ENCODE measurements around the gene NACC2.

The NACC2 gene

DNA sequence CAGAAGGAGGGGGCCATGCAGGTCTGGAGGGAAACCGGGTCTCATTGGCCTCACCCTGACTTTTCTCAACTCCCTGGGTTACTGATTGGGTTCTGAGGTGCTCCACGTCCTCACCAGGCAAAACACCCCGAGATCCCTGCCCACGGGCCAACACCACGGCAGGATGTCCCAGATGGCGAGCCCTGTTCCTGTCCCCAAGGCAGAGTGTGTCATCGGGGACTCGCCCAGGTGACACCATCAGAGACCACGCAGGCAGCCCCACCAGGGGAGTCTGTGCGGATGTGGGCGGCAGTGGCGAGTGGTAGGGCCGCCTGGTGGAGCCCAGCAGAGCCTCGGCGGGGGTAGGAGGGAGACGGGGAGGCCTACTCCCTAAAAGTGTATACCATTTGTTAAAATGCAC, 74.9 kb downstream of the NACC2 start:
- no peak for DNase-seq

DNA sequence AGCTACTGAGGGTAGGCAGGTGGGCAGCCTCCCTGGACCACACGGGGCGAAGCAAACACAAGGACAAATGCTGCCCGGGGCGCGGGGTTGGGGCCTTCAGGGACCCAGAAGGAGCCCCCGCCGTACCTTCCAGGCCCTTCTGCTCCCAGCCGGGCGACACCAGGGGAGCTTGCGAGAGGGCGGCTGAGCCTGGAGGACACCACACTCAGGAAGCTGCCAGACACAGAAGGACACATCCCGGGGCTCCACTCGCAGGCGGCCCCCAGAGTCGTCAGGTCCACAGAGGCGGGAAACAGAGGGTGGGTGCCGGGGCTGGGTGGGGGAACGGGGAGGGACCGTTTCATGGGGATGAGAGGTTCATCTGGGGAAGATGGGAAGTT, 75.4 kb downstream of the NACC2 start:
- no peak for DNase-seq

- DNase-seq, result no peak
These were observed 75.9 kb downstream of the NACC2 start for GRCh38 chr9:136019041-136019680.

- no peak for DNase-seq
These were observed 76.6 kb downstream of the NACC2 start for GRCh38 chr9:136018257-136019031.

- no peak for DNase-seq
These were observed 77.5 kb downstream of the NACC2 start for GRCh38 chr9:136017289-136018190.

DNA sequence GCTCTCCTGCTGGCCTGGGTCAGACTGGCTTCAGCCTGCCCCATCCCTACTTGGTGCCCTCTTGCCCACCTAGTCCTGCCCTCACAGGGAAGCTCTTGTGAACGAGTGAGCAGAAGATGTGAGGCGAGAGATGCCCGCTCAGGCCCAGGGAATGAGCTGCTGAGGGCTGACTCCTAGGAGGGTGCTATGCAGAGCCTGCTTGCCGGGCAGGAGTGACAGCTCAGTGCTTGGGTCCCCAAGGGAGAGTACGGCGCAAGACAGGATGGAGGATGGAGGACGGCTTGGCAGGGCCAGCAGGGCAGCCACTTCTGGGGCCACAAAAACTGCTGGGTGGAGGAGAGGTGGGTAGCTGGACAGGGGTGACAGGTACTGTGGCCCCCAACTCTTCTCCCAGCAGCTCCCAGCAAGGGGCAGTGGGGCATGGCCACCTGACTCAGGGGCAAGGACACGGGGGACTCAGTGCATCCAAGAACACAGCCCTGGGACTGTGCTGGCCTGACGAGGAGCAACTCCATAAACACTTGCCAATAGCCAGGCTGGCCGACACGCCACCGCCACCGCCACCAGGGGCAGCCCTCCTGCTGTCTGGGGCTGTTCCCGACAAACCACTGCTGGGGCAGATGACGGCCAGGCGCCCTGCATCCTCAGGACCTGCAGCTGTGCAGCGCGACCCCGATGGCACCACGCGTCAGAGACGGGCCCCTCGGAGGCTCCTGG, 78.4 kb downstream of the NACC2 start:
- DNase-seq, result no peak

DNA sequence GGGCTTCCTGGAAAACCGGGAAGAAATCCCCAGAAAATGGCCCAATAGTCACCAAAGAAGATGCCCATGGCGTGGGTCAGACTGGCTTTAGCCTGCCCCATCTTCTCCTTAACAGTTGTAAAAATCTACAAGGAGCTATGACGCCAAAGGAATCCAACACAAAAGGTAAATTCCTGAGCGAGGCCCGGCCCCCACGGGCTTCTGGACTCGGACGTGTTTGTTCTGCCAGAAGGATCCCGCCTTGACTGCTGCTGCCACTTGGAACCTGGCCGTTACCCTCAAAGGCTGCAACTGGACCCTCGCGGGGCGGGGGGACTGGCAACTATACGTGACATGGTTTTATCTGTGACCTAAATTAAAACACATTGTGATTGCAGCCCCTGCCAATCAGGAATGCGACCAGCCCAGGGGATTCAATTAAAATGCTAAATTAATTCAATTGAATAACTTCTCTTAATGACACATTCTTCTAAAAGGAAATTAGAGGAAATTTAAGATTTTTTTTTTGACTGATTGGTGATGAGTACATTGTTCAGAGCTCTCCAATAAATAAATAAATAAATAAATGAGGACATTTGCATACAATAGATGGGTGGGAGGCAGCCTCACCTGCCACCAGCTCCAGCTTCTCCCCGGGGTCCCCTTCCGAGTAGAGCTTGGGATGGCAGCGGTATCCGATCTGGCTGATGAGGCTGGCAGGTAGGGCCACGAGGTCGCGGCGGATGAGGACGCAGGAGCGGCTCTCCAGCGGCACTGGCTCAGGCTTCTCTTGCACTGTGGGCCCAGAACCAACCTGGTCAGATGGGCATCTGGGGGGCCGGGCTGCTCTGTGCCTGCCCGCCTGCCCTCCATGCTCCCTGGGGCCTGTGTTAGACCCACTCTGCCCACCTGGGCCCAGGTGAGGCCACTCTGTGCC, 79.2 kb downstream of the NACC2 start:
- no peak for DNase-seq

DNA sequence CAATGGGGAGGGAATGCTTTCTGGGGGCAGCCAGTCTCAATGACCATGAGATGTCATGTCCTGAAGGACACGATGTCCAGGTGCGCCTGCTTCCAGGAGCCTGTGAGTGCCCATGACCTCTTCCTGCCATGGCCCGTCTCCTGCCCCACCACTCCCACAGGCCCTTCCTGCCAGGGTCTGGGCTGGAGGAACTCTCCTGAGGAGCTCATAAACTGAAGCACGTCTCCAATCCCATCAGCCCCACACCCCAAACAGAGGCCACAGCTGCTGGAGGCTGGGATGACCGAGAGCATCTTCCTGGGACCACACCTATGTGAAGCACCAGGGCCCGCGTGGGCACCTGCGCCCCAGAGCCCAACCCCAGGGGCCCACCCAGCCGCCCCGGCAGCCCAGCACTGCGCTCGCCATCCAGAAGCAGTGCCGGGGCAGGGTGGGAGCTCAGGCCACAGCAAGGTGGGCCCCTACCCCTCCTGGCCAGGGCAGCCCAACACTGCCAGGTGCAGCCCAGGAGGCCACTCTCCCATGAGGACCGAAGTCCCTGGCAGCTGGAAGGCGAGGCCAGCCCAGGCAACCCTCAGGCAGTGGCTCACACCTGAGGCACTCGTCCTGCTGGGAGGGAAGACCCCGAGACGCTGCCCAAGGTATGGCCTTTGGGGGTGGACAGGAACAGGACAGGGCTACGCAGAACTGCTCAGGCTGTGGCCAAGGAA, 80.0 kb downstream of the NACC2 start:
- no peak for DNase-seq

DNA sequence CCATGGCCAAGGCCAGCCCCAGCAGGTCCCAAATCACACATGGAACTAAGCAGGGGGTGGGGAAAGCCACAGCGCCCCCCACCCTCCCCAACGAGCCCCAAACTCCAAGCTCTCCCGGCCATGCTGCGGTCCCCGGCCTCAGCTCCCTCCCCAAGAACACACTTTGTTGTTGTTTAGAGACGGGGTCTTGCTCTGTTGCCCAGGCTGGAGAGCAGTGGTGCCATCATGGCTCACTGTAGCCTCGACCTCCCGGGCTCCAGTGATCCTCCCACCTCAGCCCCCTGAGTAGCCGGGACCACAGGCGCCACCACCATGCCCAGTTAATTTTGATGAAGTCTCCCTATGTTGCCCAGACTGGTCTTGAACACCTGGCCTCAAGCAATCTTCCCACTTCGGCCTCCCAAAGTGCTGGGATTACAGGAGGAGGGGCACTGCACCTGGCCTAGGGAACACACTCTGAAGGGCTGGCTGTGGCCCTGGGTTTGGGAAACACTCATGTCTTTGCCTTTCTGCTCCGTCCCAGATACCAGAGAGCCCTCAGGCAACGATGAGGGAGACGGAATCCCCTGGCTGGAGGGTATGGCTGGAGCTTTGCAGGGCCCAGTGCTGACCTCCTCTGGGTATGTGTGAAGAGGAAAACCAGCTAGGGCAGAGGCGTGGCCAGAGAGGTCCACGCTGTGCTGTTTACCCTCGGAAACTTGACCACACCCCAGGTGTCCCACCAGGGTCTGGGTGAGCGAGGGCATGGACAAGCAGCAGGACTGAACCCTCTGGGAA, 80.8 kb downstream of the NACC2 start:
- DNase-seq, result no peak

DNA sequence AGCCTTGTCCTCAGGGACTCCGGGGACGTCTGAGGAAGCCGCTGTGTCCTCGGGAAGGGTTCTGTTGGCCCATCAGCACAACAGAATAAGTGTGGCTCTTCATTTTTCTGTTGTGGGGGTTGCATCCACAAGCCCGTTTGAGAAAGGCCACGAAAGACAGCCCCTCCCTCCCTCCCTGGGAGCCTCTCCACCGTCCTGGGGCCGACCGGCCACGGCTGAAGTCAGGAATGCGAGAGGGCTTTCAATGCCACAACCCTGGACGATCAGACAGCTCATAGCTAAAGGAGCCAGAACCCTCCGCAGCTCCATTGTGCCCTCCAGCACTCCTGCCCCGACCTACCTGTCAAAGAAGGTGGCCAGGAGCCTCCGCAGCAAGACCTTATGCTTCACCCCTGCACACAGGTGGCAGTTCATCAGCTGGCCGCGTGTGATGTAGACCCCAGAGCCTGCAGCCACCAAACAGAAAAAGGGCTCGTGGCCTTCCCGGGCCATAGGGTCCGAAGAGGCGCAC, 81.5 kb downstream of the NACC2 start:
- DNase-seq, result no peak

DNA sequence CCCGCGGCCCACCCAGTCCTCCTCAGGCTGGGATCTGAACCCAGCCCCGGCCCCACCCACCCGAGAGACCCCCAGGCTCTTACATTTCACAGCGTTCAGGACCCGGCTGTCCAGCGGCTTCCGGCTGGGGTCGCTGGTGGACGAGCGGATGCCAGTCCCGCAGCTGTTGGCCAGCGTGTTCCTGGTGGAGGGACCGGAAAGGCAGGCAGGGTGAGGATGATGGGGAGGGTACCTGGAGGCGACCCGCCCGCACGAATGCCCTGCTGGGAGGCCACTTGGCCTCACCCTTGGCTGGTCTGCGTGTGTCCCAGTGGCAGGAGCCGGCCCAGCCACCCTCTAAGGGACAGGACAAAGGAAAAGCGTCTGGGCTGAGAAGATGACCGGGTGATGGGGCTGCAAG, 82.0 kb downstream of the NACC2 start:
- DNase-seq, result no peak

GRCh38 chr9:136012651-136013050, 82.4 kb downstream of the NACC2 start:
- no peak for DNase-seq

DNA sequence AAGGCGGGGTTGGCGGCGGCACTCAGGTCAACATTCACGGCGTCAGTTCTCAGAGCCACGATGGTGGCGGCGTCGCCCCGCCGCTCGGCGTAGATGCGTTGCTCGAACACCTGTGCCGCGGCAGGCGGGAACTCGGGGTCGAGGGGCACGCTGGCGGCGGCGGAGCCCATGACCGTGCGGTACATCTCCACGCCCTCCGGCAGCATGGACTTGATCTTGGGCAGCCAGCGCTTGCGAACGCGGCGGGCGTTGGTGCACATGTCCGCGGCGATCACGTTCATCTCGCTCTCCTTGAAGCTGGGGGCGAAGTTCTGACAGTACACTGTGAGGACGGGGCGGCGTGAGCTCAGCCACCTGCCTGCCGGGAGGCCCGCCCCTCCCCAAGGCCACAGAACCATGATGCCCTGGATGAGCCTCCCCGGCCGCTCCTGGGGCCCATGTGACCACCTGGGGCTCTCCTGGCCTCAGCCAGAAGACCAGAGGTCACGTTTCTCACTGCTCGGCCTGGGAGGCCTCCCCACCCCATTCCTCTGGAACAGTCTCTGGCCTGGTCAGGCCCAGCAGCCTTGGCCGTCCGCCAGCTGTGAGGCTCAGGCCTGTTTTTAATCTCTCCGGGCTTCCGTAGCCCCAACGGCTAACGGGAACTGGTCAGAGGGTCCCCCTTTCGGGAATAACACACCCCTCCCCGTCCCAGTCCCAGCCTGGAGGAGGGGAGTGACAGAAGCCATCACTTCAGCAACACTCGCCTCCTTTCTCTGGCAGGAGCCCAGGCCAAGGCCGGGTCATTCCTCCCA, 83.2 kb downstream of the NACC2 start:
- no peak for DNase-seq

DNA sequence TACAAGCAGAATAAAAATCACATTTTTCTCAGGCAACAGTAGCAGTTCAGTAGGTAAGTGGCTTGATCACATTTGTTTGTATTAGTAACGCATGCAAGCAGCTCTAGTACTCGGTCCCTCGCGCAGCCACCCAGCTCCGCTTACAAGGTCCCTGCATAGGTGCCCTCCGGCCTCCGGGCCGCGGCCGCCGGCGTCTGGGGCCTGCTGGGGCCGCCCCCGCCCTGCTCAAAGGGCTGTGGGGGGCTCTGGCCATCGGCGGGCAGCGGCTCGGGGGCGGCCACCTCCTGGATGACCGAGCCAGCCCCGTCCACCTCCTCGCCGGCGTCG, 83.8 kb downstream of the NACC2 start:
- no peak for DNase-seq

DNA sequence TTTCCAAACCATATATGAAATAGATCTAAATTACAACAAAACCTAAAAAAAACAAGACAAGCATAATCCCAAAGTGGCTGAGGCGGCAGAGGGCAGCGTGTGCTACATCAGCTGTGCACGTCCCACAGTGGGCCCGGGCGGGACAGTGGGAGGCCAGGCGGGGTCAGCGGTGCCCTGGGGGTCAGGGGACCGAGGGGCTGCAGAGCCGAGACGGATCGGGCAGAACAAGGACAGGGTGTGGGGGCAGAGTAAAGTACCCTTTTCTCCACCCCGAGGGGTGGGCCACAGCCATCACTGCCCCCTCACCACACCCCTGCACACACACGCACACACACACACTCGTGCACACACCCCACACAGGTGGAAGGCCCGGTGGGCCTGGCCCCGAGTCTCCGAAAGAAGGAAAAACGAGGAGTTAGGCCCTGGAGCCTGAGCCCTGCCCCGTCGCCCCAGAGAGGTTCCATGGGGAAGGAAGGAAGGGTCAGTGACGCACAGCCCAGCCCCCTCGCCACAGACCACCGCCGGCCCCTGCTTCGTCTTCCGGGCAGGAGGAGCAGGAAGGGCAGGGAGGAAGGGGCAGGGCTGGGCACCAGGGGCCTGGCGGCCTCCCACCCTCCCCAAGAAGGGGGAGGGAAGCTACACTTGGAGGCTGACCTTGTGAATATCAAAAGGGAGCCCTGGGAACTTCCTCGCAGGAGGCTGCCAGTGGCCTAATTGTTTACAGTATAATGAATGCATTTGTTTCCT, 84.3 kb downstream of the NACC2 start:
- no peak for DNase-seq

GRCh38 chr9:136010176-136010575, 84.9 kb downstream of the NACC2 start:
- no peak for DNase-seq

GRCh38 chr9:136009516-136009915, 85.6 kb downstream of the NACC2 start:
- DNase-seq, result no peak

- no peak for DNase-seq
These were observed 86.4 kb downstream of the NACC2 start for GRCh38 chr9:136008693-136008997.

All from amniotic stem cell (primary cell).